Spinal cord (tissue), 10 donors: ENCODE results near the gene ALDH1L1. TPM values are rescaled to one million over a fixed set of nuclear protein-coding genes. Genes with fewer than 3 reads are reported as not detected.

Experiments used
- DNase-seq, 6 donors: peaks; one replicate each; pipeline versions ENCODE4 v3.0.0 to v3.0.0-alpha.2; 2013 to 2015; ENCODE audit warnings: low spot score in 6 of 6, low read depth in 4 of 6
- H3K27ac ChIP-seq: one replicate; pipeline ENCODE4 v1.5.1; 2013; ENCODE audit warnings: low read depth, low read length, control low read depth
- H3K27me3 ChIP-seq: one replicate; pipeline ENCODE4 v1.6.1; 2013; ENCODE audit warnings: low read length; ENCODE audit not compliant: control insufficient read depth, insufficient read depth
- H3K36me3 ChIP-seq: one replicate; pipeline ENCODE4 v1.6.1; 2013; ENCODE audit warnings: low read length; ENCODE audit not compliant: control insufficient read depth, insufficient read depth
- H3K4me1 ChIP-seq: one replicate; pipeline ENCODE4 v1.6.1; 2013; ENCODE audit warnings: low read length; ENCODE audit not compliant: control insufficient read depth, insufficient read depth
- H3K4me3 ChIP-seq: one replicate; pipeline ENCODE4 v1.5.1; 2013; ENCODE audit warnings: low read depth, low read length, control low read depth
- H3K9me3 ChIP-seq: one replicate; pipeline ENCODE4 v1.6.1; 2013; ENCODE audit warnings: low read length; ENCODE audit not compliant: control insufficient read depth, insufficient read depth
- WGBS: methylation state at CpG from one replicate; pipeline ENCODE4 v1.1.5; 2013; ENCODE audit warnings: missing lambda C conversion rate; ENCODE audit not compliant: insufficient coverage; 5-methylcytosine and 5-hydroxymethylcytosine counted together
- polyA plus RNA-seq, 2 donors: library from polyadenylated mRNA; unstranded; fragments of 120-200 nt; gene quantifications; one replicate each; pipeline ENCODE4 v1.2.1, GENCODE V29; 2013; ENCODE audit not compliant: insufficient read length in 2 of 2
- total RNA-seq, 2 donors: library from RNA; depleted of rRNA in 1 of 2; stranded (reverse); fragments of 120-200 nt in 1 of 2; fragments of >200 nt in 1 of 2; gene quantifications; one replicate each; pipeline versions ENCODE4 v1.2.3 to v1.2.4, GENCODE V29; 2013 to 2014
- donor health status: healthy.

The ALDH1L1 gene
- total and polyA plus RNA-seq, 4 donors, result 19.9 to 75.2 (median 46.0) TPM

DNA sequence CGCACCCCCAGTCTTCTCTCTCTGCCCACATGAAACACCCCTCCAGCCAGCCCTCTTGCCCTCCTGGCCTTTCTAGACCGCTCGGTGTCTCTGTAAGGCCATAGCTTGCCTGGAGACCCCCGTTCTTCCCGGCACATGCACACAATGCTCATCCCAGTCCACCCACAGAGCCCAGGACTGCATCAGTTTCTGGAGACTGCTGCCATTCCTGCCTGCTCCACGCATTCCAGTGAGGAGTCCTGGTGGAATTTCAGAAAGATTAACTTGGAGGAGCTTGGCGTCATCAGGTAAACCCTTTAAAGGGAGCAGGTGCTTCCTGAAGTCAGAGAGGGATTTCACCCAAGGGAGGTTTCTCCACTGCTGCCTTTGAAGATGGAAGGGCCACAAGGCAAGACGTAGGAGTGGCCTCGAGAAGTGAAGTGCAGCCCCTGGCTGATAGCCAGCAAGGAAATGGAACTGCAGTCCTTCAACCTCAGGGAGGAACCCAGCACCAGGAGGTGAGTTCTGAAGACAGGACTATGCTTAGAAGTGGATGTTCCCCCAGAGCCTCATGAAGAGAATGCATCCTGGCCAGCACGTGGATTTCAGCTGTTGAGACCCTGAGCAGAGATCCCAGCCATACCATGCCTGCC lies 115.6 kb downstream of the ALDH1L1 start:
- Histone ChIP-seq H3K27ac (no peak overlapping the region), H3K4me3 (no peak overlapping the region), H3K27me3 (no peaks in the 10 kb centered on the region), H3K9me3 (no peaks in the 10 kb centered on the region), H3K4me1 (peaks cover 22% of the 10 kb centered on the region), H3K36me3 (peaks cover 34% of the 10 kb centered on the region)
- no peak for DNase-seq
- WGBS, result 74% methylated on average over 10 of the region's 10 CpGs

DNA sequence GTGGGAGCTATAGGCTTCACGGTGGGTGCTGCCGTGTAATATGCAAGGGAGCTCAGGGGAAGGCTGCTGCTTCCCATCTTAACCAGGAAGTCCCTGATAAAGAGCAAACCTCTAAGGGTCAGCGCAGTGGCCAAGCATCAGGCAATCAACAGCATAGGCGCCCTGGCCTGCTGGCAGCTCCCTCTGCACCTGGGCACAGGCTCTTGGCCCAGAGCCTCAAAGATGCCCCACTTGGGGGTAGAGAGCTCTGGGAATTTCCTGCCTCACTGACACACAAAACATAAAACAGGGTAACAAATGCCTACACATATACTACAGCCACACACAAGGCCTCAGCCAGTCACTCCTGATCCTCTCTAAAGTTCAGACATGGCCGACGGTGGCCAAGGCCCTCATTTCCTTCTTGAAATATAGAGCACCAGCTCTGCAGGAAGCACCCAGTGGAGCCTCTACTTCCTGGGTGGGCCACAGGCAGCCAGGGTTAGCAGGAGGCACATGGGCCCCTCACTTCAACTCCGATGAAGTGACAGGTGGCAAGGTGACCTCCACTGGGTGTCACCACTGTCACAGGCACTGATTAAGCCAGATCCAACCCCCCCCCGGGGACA lies 116.9 kb downstream of the ALDH1L1 start:
- H3K27me3 ChIP-seq, result no peaks in the 10 kb centered on the region

DNA sequence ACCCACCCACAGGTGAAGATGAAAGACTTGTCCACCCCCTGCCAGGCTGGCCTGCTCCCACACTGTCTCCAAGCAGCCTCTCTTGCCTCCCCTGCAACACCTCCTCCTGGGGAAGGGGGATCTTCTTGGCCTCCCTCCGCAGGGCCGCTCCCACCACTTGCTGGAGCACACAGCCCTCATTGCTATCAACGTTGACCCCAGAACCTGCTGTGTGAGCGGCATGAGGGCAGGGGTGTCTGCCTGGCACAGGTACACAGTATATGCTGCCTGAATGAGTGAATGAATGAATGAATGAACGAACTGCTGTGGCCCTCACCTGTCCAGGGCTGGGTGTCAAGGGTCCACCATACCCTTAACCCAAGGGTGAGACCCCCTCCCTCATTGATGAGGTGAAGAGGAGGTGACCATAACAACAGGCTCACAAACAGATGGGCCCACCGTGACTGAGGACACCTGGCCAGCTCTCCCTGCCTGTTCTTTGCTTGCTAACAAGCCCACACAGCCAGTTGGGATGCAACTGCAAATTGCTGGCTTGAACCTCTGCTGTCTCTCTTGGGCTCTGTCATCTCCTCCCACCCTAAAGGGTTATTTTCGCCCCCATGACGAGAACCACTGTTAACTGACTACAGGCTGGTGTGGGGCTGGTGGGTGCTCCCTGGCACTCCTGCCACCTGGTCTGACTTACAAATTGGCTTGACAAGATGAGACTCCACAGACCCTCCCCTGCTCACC lies 118.9 kb downstream of the ALDH1L1 start:
- no peaks in the 10 kb centered on the region for H3K9me3 ChIP-seq
- WGBS, result 100% methylated on average over 4 of the region's 8 CpGs

More for the DNA sequence above, 116.9 kb downstream of the ALDH1L1 start:
- WGBS, result 89% methylated on average over 6 of the region's 8 CpGs
- Histone ChIP-seq H3K4me1 (peaks cover 35% of the 10 kb centered on the region), H3K9me3 (no peaks in the 10 kb centered on the region), H3K27ac (no peak overlapping the region), H3K36me3 (peaks cover 36% of the 10 kb centered on the region), H3K4me3 (no peak overlapping the region)
- no peak for DNase-seq

DNA sequence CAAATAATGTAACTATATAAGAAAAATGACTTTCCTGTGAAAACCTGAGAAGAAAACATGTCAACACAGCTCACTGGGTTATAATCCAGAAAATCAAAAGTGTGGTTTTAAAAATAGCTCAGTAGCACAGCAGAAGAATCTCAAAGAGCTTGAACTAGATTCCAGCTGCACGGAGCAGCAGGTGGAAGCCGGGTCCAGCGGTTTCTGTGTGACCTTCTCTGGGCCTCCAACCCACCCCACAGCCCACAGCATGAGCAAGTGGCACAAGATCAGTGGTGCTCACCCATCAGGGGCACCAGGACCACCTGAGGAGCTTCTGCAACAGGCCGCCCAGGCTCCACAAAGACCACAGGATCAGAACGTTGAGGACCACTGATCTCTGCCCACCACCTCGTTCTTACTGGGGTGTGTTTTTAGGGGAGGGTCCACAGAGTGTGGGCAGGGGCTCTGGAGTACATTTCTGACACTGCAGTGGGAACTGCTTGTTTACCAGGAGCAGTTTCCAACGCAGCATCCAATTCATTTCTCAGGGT lies 119.7 kb downstream of the ALDH1L1 start:
- H3K4me1 ChIP-seq, result peaks cover 49% of the 10 kb centered on the region
- H3K27ac ChIP-seq, result no peak overlapping the region
- H3K27me3 ChIP-seq, result no peaks in the 10 kb centered on the region
- H3K4me3 ChIP-seq, result no peak overlapping the region
- no peaks in the 10 kb centered on the region for H3K9me3 ChIP-seq
- DNase-seq, result no peak
- H3K36me3 ChIP-seq, result peaks cover 46% of the 10 kb centered on the region
- 88% methylated on average over 5 of the region's 7 CpGs for WGBS

More for the DNA sequence above, 118.9 kb downstream of the ALDH1L1 start:
- H3K4me3 ChIP-seq, result no peak overlapping the region
- H3K4me1 ChIP-seq, result peaks cover 52% of the 10 kb centered on the region
- no peak overlapping the region for H3K27ac ChIP-seq
- H3K27me3 ChIP-seq, result no peaks in the 10 kb centered on the region
- DNase-seq, result no peak
- peaks cover 39% of the 10 kb centered on the region for H3K36me3 ChIP-seq

DNA sequence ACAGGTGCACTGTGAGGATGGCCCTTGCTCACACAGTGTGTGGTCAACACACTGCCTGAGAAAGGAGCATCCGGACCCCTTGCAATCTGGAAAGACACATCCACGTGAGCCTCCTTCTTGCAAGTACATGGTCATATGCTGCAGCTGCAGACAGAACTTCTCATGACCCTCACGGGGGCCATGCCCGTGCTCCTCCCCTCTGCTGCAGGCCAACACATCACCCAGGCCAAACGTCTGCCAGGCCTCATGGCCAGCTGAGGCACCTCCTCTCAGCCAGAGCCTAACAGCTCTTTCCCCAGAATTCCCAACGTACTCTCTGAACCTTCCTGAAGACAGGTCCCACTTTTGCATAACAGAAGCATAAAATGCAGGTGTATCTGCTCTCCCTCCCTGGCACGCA lies 121.7 kb downstream of the ALDH1L1 start:
- H3K4me3 ChIP-seq, result no peak overlapping the region
- no peaks in the 10 kb centered on the region for H3K27me3 ChIP-seq
- H3K36me3 ChIP-seq, result peaks cover 40% of the 10 kb centered on the region
- H3K9me3 ChIP-seq, result no peaks in the 10 kb centered on the region
- H3K4me1 ChIP-seq, result peaks cover 40% of the 10 kb centered on the region
- H3K27ac ChIP-seq, result no peak overlapping the region
- WGBS, result 68% methylated on average over 7 of the region's 7 CpGs
- no peak for DNase-seq

DNA sequence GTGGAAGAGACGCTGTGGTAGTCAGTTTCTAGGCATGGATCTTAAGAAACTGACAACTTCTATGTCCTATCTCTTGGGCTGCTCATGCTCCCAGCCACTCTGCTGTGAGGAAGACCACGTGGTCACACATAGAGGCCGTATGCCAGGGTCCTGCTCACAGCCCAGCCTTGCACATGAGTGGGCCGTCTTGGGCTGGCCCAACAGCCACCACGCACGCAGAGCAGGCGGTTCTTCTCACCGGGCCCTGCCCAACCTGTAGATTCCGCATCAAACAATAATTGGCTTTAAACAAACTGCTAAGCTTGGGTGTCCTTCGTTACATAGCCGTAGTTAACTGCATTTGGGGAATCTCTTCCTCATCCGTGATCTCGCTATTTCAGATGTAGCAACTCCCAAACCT lies 122.5 kb downstream of the ALDH1L1 start:
- H3K27ac ChIP-seq, result no peak overlapping the region
- no peak overlapping the region for H3K4me3 ChIP-seq
- H3K9me3 ChIP-seq, result no peaks in the 10 kb centered on the region
- H3K27me3 ChIP-seq, result no peaks in the 10 kb centered on the region
- peaks cover 40% of the 10 kb centered on the region for H3K4me1 ChIP-seq
- WGBS, result 88% methylated on average over 13 of the region's 13 CpGs
- H3K36me3 ChIP-seq, result peaks cover 33% of the 10 kb centered on the region
- DNase-seq, result no peak

DNA sequence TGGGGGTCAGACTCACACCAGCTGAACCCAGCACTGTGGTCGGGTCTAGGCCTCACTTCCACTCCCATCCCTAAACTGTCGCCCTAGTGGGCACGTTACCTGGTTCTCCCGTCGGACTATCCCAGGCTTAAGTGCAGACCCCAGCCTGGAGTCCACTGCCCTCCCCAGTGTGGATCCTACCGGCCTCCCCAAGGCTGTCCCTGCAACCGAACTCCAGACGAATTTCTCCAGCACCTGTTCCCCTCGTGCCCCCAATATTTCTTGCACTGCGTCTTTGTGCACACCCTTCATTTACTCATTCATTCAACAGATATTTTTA lies 122.9 kb downstream of the ALDH1L1 start:
- no peak for DNase-seq
- WGBS, result 84% methylated on average over 10 of the region's 10 CpGs
- H3K4me1 ChIP-seq, result peaks cover 40% of the 10 kb centered on the region
- no peaks in the 10 kb centered on the region for H3K9me3 ChIP-seq
- no peak overlapping the region for H3K4me3 ChIP-seq
- peaks cover 31% of the 10 kb centered on the region for H3K36me3 ChIP-seq
- H3K27ac ChIP-seq, result no peak overlapping the region
- H3K27me3 ChIP-seq, result no peaks in the 10 kb centered on the region

DNA sequence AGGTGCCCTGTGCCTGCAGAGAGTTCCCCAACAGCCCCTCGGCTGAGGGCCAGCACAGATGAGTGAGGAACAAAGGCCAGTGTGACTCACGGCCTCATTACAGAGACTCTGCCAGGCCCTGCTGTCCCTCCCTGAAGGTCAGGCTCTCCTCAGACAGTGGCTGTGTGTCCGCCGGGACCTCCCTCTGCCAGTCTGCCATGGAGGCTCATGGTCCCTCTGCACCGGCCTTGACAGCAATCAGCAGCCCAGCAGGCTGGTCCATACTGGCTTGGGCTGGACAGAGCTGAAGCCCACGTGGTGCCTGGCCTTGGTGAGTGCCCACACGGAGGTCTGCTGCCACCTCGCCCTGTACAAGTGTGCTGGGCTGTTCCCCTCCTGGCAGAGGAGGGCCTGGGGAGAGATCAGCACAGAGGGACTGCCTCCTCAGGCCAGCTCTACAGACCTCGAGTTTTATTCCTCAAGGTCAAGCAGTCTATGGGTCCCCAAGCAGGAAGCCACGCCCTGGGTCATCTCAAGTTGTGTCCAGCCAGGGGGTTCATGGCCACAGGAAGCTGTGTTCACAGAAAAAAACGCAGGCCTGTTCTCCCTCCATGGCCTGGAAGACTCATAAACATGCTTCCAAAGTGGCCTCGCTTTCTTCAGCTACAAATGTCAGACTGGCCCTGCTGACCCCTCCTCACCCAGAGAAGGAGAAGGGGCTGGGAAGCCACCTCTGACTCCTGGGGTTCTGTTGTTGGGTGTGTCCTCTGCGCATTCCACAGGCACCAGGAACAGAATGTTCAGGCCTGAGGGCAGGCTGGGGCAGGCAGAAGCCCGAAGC lies 123.5 kb downstream of the ALDH1L1 start:
- Histone ChIP-seq H3K9me3 (no peaks in the 10 kb centered on the region), H3K27me3 (no peaks in the 10 kb centered on the region), H3K27ac (no peak overlapping the region), H3K4me3 (no peak overlapping the region), H3K4me1 (peaks cover 36% of the 10 kb centered on the region), H3K36me3 (peaks cover 31% of the 10 kb centered on the region)
- DNase-seq, result no peak
- WGBS, result 70% methylated on average over 13 of the region's 14 CpGs

DNA sequence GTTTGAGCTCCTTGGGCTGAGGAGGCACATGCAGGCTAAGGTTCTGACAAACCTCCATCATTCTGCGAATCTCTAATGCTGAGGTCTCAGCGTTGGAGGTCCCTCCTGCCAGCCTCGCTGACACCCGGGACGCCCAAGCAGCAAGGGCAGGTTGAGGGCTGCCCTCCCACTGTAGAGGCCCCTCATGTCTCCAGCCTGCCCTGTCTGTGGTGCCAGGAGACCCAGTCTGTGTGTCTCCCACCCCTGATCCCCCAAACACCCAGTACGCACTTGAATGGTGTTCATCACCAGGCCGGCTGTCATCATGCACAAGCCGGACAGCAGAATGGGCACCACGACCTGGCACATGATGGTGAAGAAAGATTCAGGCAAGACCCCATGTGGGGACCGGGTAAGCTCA lies 124.3 kb downstream of the ALDH1L1 start:
- DNase-seq, result no peak
- Histone ChIP-seq H3K27ac (no peak overlapping the region), H3K27me3 (no peaks in the 10 kb centered on the region), H3K4me1 (peaks cover 36% of the 10 kb centered on the region), H3K4me3 (no peak overlapping the region), H3K36me3 (peaks cover 28% of the 10 kb centered on the region), H3K9me3 (no peaks in the 10 kb centered on the region)
- 98% methylated on average over 10 of the region's 10 CpGs for WGBS
